Spinal cord (tissue), 10 donors: ENCODE measurements around the gene B3GALT5. TPM values are rescaled to one million over a fixed set of nuclear protein-coding genes. Genes with fewer than 3 reads are reported as not detected.

Source experiments
- DNase-seq, 6 donors: peaks; one replicate each; pipeline versions ENCODE4 v3.0.0 to v3.0.0-alpha.2; 2013 to 2015; ENCODE audit warnings: low spot score in 6 of 6, low read depth in 4 of 6
- H3K27ac ChIP-seq: one replicate; pipeline ENCODE4 v1.5.1; 2013; ENCODE audit warnings: low read depth, low read length, control low read depth
- H3K27me3 ChIP-seq: one replicate; pipeline ENCODE4 v1.6.1; 2013; ENCODE audit warnings: low read length; ENCODE audit not compliant: control insufficient read depth, insufficient read depth
- H3K36me3 ChIP-seq: one replicate; pipeline ENCODE4 v1.6.1; 2013; ENCODE audit warnings: low read length; ENCODE audit not compliant: control insufficient read depth, insufficient read depth
- H3K4me1 ChIP-seq: one replicate; pipeline ENCODE4 v1.6.1; 2013; ENCODE audit warnings: low read length; ENCODE audit not compliant: control insufficient read depth, insufficient read depth
- H3K4me3 ChIP-seq: one replicate; pipeline ENCODE4 v1.5.1; 2013; ENCODE audit warnings: low read depth, low read length, control low read depth
- H3K9me3 ChIP-seq: one replicate; pipeline ENCODE4 v1.6.1; 2013; ENCODE audit warnings: low read length; ENCODE audit not compliant: control insufficient read depth, insufficient read depth
- WGBS: methylation state at CpG from one replicate; pipeline ENCODE4 v1.1.5; 2013; ENCODE audit warnings: missing lambda C conversion rate; ENCODE audit not compliant: insufficient coverage; 5-methylcytosine and 5-hydroxymethylcytosine counted together
- polyA plus RNA-seq, 2 donors: library from polyadenylated mRNA; unstranded; fragments of 120-200 nt; gene quantifications; one replicate each; pipeline ENCODE4 v1.2.1, GENCODE V29; 2013; ENCODE audit not compliant: insufficient read length in 2 of 2
- total RNA-seq, 2 donors: library from RNA; depleted of rRNA in 1 of 2; stranded (reverse); fragments of 120-200 nt in 1 of 2; fragments of >200 nt in 1 of 2; gene quantifications; one replicate each; pipeline versions ENCODE4 v1.2.3 to v1.2.4, GENCODE V29; 2013 to 2014
- donor health status: healthy.

Gene B3GALT5
- total and polyA plus RNA-seq, 4 donors: 3.1 to 3.5 (median 3.3) TPM

- no peaks in the 10 kb centered on the region for H3K27me3 ChIP-seq
- H3K36me3 ChIP-seq: no peaks in the 10 kb centered on the region
- no peaks in the 10 kb centered on the region for H3K9me3 ChIP-seq
- no peak overlapping the region for H3K27ac ChIP-seq
- 72% methylated on average over 13 of the region's 13 CpGs for WGBS
- peaks cover 16% of the 10 kb centered on the region for H3K4me1 ChIP-seq
- no peak for DNase-seq
- no peak overlapping the region for H3K4me3 ChIP-seq
These were observed 25.5 kb downstream of the B3GALT5 start for GRCh38 chr21:39638281-39638680.

DNA sequence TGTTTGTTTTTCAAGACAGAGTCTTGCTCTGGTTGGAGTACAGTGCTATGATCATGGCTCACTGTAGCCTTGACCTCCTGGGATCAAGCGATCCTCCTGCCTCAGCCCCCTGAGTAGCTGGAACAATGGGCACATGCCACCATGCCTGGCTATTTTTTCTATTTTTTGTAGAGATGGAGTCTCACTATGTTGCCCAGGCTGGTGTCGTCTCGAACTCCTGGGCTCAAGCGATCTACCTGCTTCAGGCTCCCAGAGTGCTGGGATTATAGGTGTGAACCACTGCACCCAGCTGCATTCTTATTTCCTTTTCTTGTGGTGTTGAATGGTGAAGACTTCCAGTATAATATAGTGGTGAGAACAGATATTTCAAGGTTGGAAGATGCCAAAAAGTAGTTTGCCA is 28.0 kb downstream of the B3GALT5 start:
- no peaks in the 10 kb centered on the region for H3K27me3 ChIP-seq

DNA sequence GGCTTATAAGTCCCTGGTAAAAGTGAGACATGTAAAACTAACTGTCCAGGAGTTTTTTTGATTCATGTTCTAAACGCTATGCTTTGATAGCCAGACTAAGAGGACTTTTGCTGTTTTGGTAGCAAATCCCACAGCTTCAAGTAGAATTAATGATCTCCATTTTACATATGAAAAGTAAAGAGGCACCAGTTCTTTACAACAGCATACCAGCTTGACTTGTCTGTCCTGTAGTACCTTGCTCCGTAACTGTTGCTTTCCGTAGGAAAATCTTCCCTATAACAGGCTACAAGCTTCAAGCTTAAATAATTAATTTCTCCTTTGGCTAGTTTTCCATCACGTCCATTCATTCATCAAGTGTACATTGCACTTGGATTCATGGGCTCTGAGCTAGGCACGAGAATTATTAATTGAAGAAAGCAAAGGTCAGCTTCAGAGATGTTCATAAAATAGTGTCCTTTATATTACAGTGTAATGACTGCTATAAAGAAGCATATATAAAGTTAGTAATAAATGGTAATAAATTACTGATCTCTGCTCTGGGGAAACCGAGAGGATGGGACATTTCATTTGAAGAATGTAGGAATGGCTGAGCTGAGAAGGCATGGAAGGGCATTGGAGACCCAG is 29.2 kb downstream of the B3GALT5 start:
- H3K9me3 ChIP-seq: no peaks in the 10 kb centered on the region
- no peak overlapping the region for H3K27ac ChIP-seq
- no peak overlapping the region for H3K4me3 ChIP-seq
- peaks cover 3% of the 10 kb centered on the region for H3K36me3 ChIP-seq
- no peaks in the 10 kb centered on the region for H3K27me3 ChIP-seq
- H3K4me1 ChIP-seq: peaks cover 17% of the 10 kb centered on the region
- DNase-seq: no peak
- WGBS: 71% methylated on average over 3 of the region's 6 CpGs

More for the DNA sequence above, 28.0 kb downstream of the B3GALT5 start:
- H3K27ac ChIP-seq: no peak overlapping the region
- no peak overlapping the region for H3K4me3 ChIP-seq
- no peaks in the 10 kb centered on the region for H3K9me3 ChIP-seq
- peaks cover 18% of the 10 kb centered on the region for H3K4me1 ChIP-seq
- H3K36me3 ChIP-seq: no peaks in the 10 kb centered on the region
- no peak for DNase-seq
- WGBS: 89% methylated on average over 4 of the region's 4 CpGs

DNA sequence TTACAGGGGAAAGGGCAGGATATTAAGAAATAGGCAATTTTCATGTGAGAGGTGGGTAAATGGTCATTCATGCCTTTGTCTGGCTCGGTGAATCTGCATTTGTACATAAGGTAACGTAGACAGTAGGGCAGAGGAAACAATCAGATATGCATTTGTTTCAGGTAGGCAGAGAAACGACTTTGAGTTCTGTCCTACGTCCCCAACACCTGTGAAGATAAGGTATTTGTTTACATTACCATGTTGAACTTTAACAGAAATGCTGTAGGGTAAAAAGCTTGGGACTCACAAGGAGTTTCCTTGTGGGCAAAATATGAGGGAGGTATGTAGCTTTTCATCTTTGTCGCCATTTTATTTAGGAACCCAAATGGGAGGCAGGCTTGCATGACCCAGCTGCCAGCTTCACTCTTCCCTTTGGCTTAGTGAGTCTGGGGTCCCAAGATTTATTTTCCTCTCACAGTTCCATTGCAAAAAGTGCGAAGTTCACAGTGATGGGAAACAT is 31.4 kb downstream of the B3GALT5 start:
- Histone ChIP-seq H3K4me3 (no peak overlapping the region), H3K9me3 (no peaks in the 10 kb centered on the region), H3K27ac (no peak overlapping the region), H3K4me1 (peaks cover 8% of the 10 kb centered on the region), H3K36me3 (peaks cover 6% of the 10 kb centered on the region), H3K27me3 (no peaks in the 10 kb centered on the region)
- DNase-seq: no peak
- 96% methylated on average over 6 of the region's 6 CpGs for WGBS

GRCh38 chr21:39645331-39645730 is 32.6 kb downstream of the B3GALT5 start:
- DNase-seq: no peak
- Histone ChIP-seq H3K4me3 (no peak overlapping the region), H3K27me3 (no peaks in the 10 kb centered on the region), H3K4me1 (peaks cover 8% of the 10 kb centered on the region), H3K36me3 (peaks cover 12% of the 10 kb centered on the region), H3K9me3 (no peaks in the 10 kb centered on the region), H3K27ac (no peak overlapping the region)
- no CpG with 5 or more reads among the region's 3 CpGs for WGBS

- H3K9me3 ChIP-seq: no peaks in the 10 kb centered on the region
- H3K27me3 ChIP-seq: no peaks in the 10 kb centered on the region
- H3K4me1 ChIP-seq: peaks cover 8% of the 10 kb centered on the region
- peaks cover 14% of the 10 kb centered on the region for H3K36me3 ChIP-seq
- no peak for DNase-seq
- no peak overlapping the region for H3K4me3 ChIP-seq
- H3K27ac ChIP-seq: no peak overlapping the region
- 88% methylated on average over 4 of the region's 6 CpGs for WGBS
These were observed 34.7 kb downstream of the B3GALT5 start for GRCh38 chr21:39647476-39647875.

DNA sequence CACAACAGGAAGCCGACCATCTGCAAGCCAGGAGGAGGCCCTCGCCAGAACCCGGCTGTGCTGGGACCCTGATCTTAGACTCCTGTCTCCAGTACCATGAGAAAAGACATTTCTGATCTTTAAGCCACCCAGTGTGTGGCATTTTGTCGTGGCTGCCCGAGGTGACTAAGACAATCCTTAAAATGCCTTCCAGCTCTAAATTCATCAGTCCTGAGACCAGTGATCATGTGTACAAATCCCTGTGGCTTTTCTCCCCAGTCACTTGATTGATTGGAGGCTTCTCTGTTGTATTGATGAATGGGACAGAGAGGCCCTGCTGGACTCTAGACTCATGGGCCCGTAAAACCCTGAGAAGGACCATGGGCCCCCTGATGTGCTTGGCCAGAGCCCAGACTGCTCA is 36.1 kb downstream of the B3GALT5 start:
- no peak for DNase-seq
- peaks cover 14% of the 10 kb centered on the region for H3K36me3 ChIP-seq
- 53% methylated on average over 4 of the region's 6 CpGs for WGBS
- no peaks in the 10 kb centered on the region for H3K27me3 ChIP-seq
- peaks cover 2% of the 10 kb centered on the region for H3K9me3 ChIP-seq
- no peak overlapping the region for H3K4me3 ChIP-seq
- no peak overlapping the region for H3K27ac ChIP-seq
- H3K4me1 ChIP-seq: peaks cover 4% of the 10 kb centered on the region

GRCh38 chr21:39649526-39649925 is 36.8 kb downstream of the B3GALT5 start:
- Histone ChIP-seq H3K27ac (no peak overlapping the region), H3K4me1 (peaks cover 4% of the 10 kb centered on the region), H3K9me3 (peaks cover 2% of the 10 kb centered on the region), H3K4me3 (no peak overlapping the region), H3K36me3 (peaks cover 14% of the 10 kb centered on the region), H3K27me3 (no peaks in the 10 kb centered on the region)
- WGBS: 94% methylated on average over 5 of the region's 5 CpGs
- no peak for DNase-seq

GRCh38 chr21:39650306-39650705 is 37.6 kb downstream of the B3GALT5 start:
- DNase-seq: no peak
- no peak overlapping the region for H3K27ac ChIP-seq
- no peaks in the 10 kb centered on the region for H3K27me3 ChIP-seq
- no peak overlapping the region for H3K4me3 ChIP-seq
- 92% methylated on average over 9 of the region's 12 CpGs for WGBS
- peaks cover 2% of the 10 kb centered on the region for H3K9me3 ChIP-seq
- H3K4me1 ChIP-seq: peaks cover 4% of the 10 kb centered on the region
- H3K36me3 ChIP-seq: peaks cover 17% of the 10 kb centered on the region

DNA sequence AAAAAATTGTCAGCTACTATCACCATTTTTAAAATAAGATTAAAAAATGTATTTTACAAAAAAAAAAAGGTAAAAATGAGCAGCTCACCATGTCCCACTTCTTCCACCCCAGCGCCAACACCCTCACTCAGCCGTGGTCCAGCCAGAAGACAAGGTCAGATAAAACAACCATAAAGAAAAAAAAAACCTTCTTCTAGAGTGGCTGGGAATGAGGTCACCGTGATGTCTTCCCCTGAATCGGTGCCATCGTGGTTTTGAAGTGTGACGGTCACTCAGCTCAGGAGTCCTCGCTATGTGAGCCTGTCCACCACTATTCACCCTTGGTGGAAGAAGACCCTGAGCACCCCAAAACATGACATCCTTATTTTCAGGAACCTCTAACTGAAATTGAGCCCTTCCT is 38.1 kb downstream of the B3GALT5 start:
- no peaks in the 10 kb centered on the region for H3K27me3 ChIP-seq
- no peak for DNase-seq
- peaks cover 2% of the 10 kb centered on the region for H3K9me3 ChIP-seq
- H3K36me3 ChIP-seq: peaks cover 22% of the 10 kb centered on the region
- 90% methylated on average over 5 of the region's 7 CpGs for WGBS
- no peak overlapping the region for H3K4me3 ChIP-seq
- no peak overlapping the region for H3K27ac ChIP-seq
- H3K4me1 ChIP-seq: peaks cover 4% of the 10 kb centered on the region
